NCI-H1694 treated with DMSO at 0.1 percent for 48 hours (cell line): ENCODE data around the gene PHIP.

Experiments
- DNase-seq: peaks from one replicate; lab custom pipeline; 2025; lab: John Stamatoyannopoulos, UW

PHIP gene

GRCh38 chr6:79070206-79070825, 7.7 kb downstream of the PHIP start:
- DNase-seq, result no peak

- DNase-seq, result no peak
Measured at GRCh38 chr6:79066828-79067227, 11.2 kb downstream of the PHIP start.

- DNase-seq, result no peak
Measured at GRCh38 chr6:79066330-79066729, 11.7 kb downstream of the PHIP start.

- DNase-seq, result no peak
Measured at GRCh38 chr6:79065232-79065631, 12.8 kb downstream of the PHIP start.

GRCh38 chr6:79064635-79065034, 13.4 kb downstream of the PHIP start:
- DNase-seq, result no peak

GRCh38 chr6:79062708-79063107, 15.3 kb downstream of the PHIP start:
- DNase-seq, result no peak

GRCh38 chr6:79057746-79058145, 20.3 kb downstream of the PHIP start:
- no peak for DNase-seq

- no peak for DNase-seq
Measured at GRCh38 chr6:79056226-79056625, 21.8 kb downstream of the PHIP start.

- no peak for DNase-seq
Measured at GRCh38 chr6:79048611-79049010, 29.4 kb downstream of the PHIP start.

- no peak for DNase-seq
Measured at GRCh38 chr6:79047072-79047471, 31.0 kb downstream of the PHIP start.

GRCh38 chr6:79045966-79046365, 32.1 kb downstream of the PHIP start:
- DNase-seq, result no peak

- no peak for DNase-seq
Measured at GRCh38 chr6:79042799-79043126, 35.3 kb downstream of the PHIP start.

GRCh38 chr6:79042088-79042798, 35.8 kb downstream of the PHIP start:
- no peak for DNase-seq

GRCh38 chr6:79040083-79040482, 38.0 kb downstream of the PHIP start:
- no peak for DNase-seq

- DNase-seq, result no peak
Measured at GRCh38 chr6:79038061-79038460, 40.0 kb downstream of the PHIP start.

- no peak for DNase-seq
Measured at GRCh38 chr6:79034865-79035264, 43.2 kb downstream of the PHIP start.

GRCh38 chr6:79033279-79033678, 44.8 kb downstream of the PHIP start:
- no peak for DNase-seq

- no peak for DNase-seq
Measured at GRCh38 chr6:79031821-79032590, 46.0 kb downstream of the PHIP start.

- no peak for DNase-seq
Measured at GRCh38 chr6:79030511-79030910, 47.5 kb downstream of the PHIP start.

- no peak for DNase-seq
Measured at GRCh38 chr6:79030023-79030422, 48.0 kb downstream of the PHIP start.

GRCh38 chr6:79028641-79029314, 49.3 kb downstream of the PHIP start:
- no peak for DNase-seq

- DNase-seq, result no peak
Measured at GRCh38 chr6:79011940-79012339, 66.1 kb downstream of the PHIP start.

- DNase-seq, result no peak
Measured at GRCh38 chr6:79010422-79010821, 67.6 kb downstream of the PHIP start.
